GM18505 (cell line): ENCODE results near the gene PATJ.
"Not testable (repeated sequence)": the region's sequence is repeated elsewhere in the genome, so short reads cannot be mapped to it uniquely, and the experiment has no call there.

ENCODE experiments used
- ATAC-seq: cut with Tn5 transposase; IDR thresholded peaks from one replicate; pipeline ENCODE4 v1.9.1; 2021; ENCODE audit not compliant: unreplicated experiment
- POLR2A ChIP-seq: IDR thresholded peaks from 4 replicates; pipeline ENCODE4 v1.6.1; 2011; ENCODE audit warnings: borderline replicate concordance; ENCODE audit not compliant: insufficient read depth, insufficient read length; ENCODE audit errors: extremely low read depth

Gene PATJ

GRCh38 chr1:61869691-61870109, 127.4 kb downstream of the PATJ start:
- no peak for TF ChIP-seq POLR2A
- ATAC-seq, result no peak

- no peak for TF ChIP-seq POLR2A
- no peak for ATAC-seq
Observed at GRCh38 chr1:61872206-61872605, 129.9 kb downstream of the PATJ start.

- ATAC-seq, result no peak
- no peak for TF ChIP-seq POLR2A
Observed at GRCh38 chr1:61873581-61873980, 131.3 kb downstream of the PATJ start.

GRCh38 chr1:61873994-61874393, 131.7 kb downstream of the PATJ start:
- TF ChIP-seq POLR2A, result no peak
- ATAC-seq, result no peak

GRCh38 chr1:61875198-61875597, 132.9 kb downstream of the PATJ start:
- TF ChIP-seq POLR2A, result no peak
- no peak for ATAC-seq

GRCh38 chr1:61879887-61880474, 137.7 kb downstream of the PATJ start:
- ATAC-seq, result not testable (repeated sequence)

GRCh38 chr1:61887076-61887867, 145.0 kb downstream of the PATJ start:
- no peak for ATAC-seq
- no peak for TF ChIP-seq POLR2A

- TF ChIP-seq POLR2A, result no peak
- ATAC-seq, result no peak
Observed at GRCh38 chr1:61887931-61888564, 145.8 kb downstream of the PATJ start.

GRCh38 chr1:61888808-61889207, 146.5 kb downstream of the PATJ start:
- no peak for TF ChIP-seq POLR2A
- ATAC-seq, result no peak

GRCh38 chr1:61890435-61890834, 148.2 kb downstream of the PATJ start:
- not testable (repeated sequence) for ATAC-seq

- no peak for ATAC-seq
- no peak for TF ChIP-seq POLR2A
Observed at GRCh38 chr1:61892977-61893376, 150.7 kb downstream of the PATJ start.

- not testable (repeated sequence) for ATAC-seq
Observed at GRCh38 chr1:61894296-61894695, 152.0 kb downstream of the PATJ start.

- TF ChIP-seq POLR2A, result no peak
- no peak for ATAC-seq
Observed at GRCh38 chr1:61895175-61895574, 152.9 kb downstream of the PATJ start.

GRCh38 chr1:61898658-61899057, 156.4 kb downstream of the PATJ start:
- ATAC-seq, result no peak

More at GRCh38 chr1:61898658-61899057, 156.4 kb downstream of the PATJ start:
- no peak for TF ChIP-seq POLR2A
